ENCODE measurements around the gene SLC37A1. TPM values are rescaled to one million over a fixed set of nuclear protein-coding genes. Genes with fewer than 3 reads are reported as not detected.

Gene SLC37A1
- total and polyA plus RNA-seq, 7 donors, result 2.3 to 98.5 (median 7.8) TPM

DNA sequence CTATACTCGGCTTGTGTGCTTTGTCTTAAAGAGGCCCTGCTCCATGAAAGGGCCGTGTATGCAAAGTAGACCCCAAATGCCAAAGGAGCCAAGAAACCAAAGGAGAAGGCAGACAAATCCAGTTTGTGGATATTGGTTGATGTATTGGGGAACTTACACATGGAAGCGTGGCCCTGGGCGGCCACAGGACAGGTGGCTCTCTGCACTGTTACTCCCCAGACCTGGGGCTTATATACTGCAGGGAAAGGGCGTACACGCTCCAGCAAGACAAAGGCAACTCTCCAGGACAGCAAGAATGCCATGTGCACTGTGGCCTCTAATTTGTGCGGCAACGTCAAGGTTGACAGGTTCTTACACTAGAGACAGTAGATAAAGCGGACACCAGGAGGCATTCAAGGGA lies 42.4 kb upstream of the SLC37A1 start:
- no peak overlapping the region for H3K27ac ChIP-seq
- 95% methylated on average over 9 of the region's 9 CpGs for WGBS, 2 donors
- H3K4me3 ChIP-seq, result no peak overlapping the region
- H3K9me3 ChIP-seq, result no peaks in the 10 kb centered on the region
- intact Hi-C loops (cut with DNase I), result no loop called here
- H3K27me3 ChIP-seq, result peaks cover 0 to 2% (median 0%) of the 10 kb centered on the region in 3 donors
- H3K36me3 ChIP-seq, result no peaks in the 10 kb centered on the region
- TF ChIP-seq POLR2AphosphoS5 (IDR thresholded peaks at IDR 0.05) (no peak), EP300 (IDR thresholded peaks at IDR 0.05) (no peak), POLR2A (IDR thresholded peaks at IDR 0.05) (no peak)
- TF ChIP-seq, protein P1, sequence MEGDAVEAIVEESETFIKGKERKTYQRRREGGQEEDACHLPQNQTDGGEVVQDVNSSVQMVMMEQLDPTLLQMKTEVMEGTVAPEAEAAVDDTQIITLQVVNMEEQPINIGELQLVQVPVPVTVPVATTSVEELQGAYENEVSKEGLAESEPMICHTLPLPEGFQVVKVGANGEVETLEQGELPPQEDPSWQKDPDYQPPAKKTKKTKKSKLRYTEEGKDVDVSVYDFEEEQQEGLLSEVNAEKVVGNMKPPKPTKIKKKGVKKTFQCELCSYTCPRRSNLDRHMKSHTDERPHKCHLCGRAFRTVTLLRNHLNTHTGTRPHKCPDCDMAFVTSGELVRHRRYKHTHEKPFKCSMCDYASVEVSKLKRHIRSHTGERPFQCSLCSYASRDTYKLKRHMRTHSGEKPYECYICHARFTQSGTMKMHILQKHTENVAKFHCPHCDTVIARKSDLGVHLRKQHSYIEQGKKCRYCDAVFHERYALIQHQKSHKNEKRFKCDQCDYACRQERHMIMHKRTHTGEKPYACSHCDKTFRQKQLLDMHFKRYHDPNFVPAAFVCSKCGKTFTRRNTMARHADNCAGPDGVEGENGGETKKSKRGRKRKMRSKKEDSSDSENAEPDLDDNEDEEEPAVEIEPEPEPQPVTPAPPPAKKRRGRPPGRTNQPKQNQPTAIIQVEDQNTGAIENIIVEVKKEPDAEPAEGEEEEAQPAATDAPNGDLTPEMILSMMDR (IDR thresholded peaks at IDR 0.05), result no peak
- peaks cover 0 to 6% (median 0%) of the 10 kb centered on the region in 4 donors for H3K4me1 ChIP-seq
- no peak for DNase-seq

DNA sequence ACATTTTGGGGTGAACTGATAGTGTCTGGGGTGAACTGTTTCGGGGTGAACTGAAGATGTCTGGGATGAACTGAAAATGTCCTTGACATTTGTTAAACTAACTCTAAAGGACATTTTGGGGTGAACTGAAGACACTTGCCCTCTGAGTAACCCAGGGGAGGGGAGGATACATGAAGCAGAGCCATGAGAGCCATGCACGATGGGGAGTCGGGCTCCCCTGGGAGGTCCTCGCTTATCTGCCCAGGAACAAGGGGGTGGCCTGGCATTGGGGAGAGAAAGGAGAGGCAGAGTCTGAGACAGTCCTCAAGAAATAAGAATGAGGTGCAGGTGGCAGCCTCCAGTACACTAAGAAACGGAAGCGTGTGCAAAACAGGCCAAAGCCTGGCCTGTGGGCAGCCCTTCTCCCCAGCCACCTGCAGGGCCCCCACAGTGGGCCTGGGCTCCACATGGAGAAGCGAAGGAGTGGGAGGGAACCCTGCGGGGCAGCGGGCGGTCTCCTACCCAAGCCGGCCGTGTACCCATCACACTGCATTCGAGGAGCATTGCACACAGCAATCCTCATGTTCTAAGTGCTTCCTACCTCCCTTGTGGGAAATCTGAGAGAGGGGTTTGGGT lies 41.8 kb upstream of the SLC37A1 start:
- Histone ChIP-seq H3K4me1 (peaks cover 0 to 6% (median 0%) of the 10 kb centered on the region in 4 donors), H3K4me3 (no peak overlapping the region), H3K27me3 (peaks cover 0 to 2% (median 0%) of the 10 kb centered on the region in 3 donors), H3K36me3 (no peaks in the 10 kb centered on the region), H3K27ac (no peak overlapping the region), H3K9me3 (no peaks in the 10 kb centered on the region)
- no peak for DNase-seq
- WGBS, 2 donors, result 94 to 95% methylated on average over 13 of the region's 13 CpGs
- no peak for TF ChIP-seq EP300 (IDR thresholded peaks at IDR 0.05)
- TF ChIP-seq, protein P1 (IDR thresholded peaks at IDR 0.05), result no peak
- TF ChIP-seq POLR2A (IDR thresholded peaks at IDR 0.05), result no peak
- TF ChIP-seq POLR2AphosphoS5 (IDR thresholded peaks at IDR 0.05), result no peak
- intact Hi-C loops (cut with DNase I), result no loop called here

DNA sequence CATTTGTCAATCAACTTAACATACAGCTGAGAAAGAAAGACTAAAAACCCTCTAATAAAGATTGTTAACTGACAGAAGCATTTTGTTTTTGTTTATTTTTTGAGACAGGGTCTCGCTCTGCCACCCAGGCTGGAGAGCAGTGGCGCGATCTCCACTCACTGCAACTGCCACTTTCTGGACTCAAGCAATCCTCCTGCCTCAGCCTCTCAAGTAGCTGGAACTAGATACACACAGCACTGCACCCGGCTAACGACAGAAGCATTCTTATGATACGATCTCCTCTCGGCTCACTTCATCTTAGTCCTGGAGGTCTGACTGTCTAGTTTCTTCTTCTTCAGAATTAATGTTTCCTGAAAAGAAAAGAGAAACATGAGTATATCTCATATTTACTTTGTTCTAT lies 41.1 kb upstream of the SLC37A1 start:
- H3K9me3 ChIP-seq, result no peaks in the 10 kb centered on the region
- no peaks in the 10 kb centered on the region for H3K36me3 ChIP-seq
- DNase-seq, result no peak
- TF ChIP-seq EP300 (IDR thresholded peaks at IDR 0.05) (no peak), POLR2AphosphoS5 (IDR thresholded peaks at IDR 0.05) (no peak), POLR2A (IDR thresholded peaks at IDR 0.05) (no peak)
- TF ChIP-seq, protein P1 (IDR thresholded peaks at IDR 0.05), result no peak
- intact Hi-C loops (cut with DNase I), result no loop called here
- H3K4me1 ChIP-seq, result peaks cover 0 to under 1% (median 0%) of the 10 kb centered on the region in 4 donors
- WGBS, 2 donors, result 74 to 84% methylated on average over 7 of the region's 7 CpGs
- peaks cover 0 to 7% (median 0%) of the 10 kb centered on the region in 3 donors for H3K27me3 ChIP-seq
- no peak overlapping the region for H3K27ac ChIP-seq
- no peak overlapping the region for H3K4me3 ChIP-seq

DNA sequence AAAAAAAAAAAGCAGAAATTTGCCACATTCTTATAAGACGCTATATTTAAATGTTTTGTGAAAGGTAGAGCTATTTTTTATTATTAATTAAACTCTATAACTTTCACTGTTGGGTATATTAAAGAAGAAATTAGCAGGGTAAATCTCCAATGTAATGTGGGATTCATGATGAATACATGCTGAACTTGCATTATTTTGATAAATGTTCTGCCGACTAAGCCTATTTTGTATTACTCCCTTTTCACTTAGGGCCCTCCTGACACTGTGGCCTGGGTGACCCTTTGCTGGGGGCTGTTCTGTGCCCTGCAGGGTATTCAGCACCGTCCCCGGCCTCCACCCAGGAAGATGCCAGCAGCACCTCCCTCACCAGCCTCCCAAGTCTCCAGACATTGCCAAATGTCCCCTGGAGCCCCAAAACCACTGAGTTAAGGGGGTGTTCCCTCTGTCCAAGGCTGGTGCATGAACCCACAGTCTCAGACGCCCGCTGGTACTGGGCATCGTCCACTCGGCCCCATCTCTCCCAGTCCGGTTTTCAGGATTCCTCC lies 40.1 kb upstream of the SLC37A1 start:
- no peaks in the 10 kb centered on the region for H3K36me3 ChIP-seq
- H3K27me3 ChIP-seq, result peaks cover 0 to 8% (median 0%) of the 10 kb centered on the region in 3 donors
- H3K27ac ChIP-seq, result no peak overlapping the region
- 46 to 81% methylated on average over 9 of the region's 9 CpGs for WGBS, 2 donors
- H3K9me3 ChIP-seq, result no peaks in the 10 kb centered on the region
- DNase-seq, result no peak
- intact Hi-C loops (cut with DNase I), result no loop called here
- H3K4me1 ChIP-seq, result no peaks in the 10 kb centered on the region
- TF ChIP-seq EP300 (IDR thresholded peaks at IDR 0.05) (no peak), POLR2A (IDR thresholded peaks at IDR 0.05) (no peak), POLR2AphosphoS5 (IDR thresholded peaks at IDR 0.05) (no peak)
- TF ChIP-seq, protein P1 (IDR thresholded peaks at IDR 0.05), result no peak
- no peak overlapping the region for H3K4me3 ChIP-seq

All from sigmoid colon (tissue), 7 donors.